OCI-LY7 (cell line): Measurements from ENCODE around the gene LHX4.

Source experiments
- CTCF ChIP-seq: fragments of 200-600 bp; sonication (generic); conservative IDR thresholded peaks from 2 replicates; pipeline ENCODE4 v1.5.1; 2014; ENCODE audit warnings: mild to moderate bottlenecking, antibody characterized with exemption, low read length, moderate library complexity, mixed read lengths
- EZH2phosphoT487 ChIP-seq: fragments of 200-600 bp; sonication (generic); IDR thresholded peaks from 2 replicates; pipeline ENCODE4 v1.6.1; 2018; ENCODE audit warnings: low read depth, borderline replicate concordance, mild to moderate bottlenecking, mixed run types, antibody characterized with exemption, low read length, moderate library complexity, mixed read lengths

DNA sequence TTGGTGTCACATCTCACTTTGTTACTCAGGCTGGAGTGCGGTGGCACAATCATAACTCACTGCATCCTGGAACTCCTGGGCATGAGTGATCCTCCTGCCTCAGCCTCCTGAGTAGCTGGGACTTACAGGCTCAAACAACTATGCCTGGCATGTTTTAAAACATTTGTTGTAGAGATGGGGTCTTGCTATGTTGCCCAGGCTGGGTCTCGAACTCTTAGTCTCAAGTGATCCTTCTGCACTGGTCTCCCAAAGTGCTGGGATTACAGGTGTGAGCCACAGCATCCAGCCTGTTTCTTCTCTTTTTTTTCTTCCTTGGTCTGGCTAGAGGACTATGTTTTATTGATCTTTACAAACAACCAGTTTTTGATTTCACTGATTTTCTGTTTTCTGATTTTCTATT is 64.6 kb downstream of the LHX4 start:
- no peak for TF ChIP-seq CTCF
- TF ChIP-seq EZH2phosphoT487, result no peak
